ENCODE data around the gene DUSP22. TPM values are rescaled to one million over a fixed set of nuclear protein-coding genes. Genes with fewer than 3 reads are reported as not detected.

Gene DUSP22
- total and polyA plus RNA-seq, 2 of the 8 experiments (the other 6 are each of a cell fraction or from before 2014, with no cell fraction given): 15.5 to 32.4 TPM

GRCh38 chr6:369559-370431 lies 77.5 kb downstream of the DUSP22 start (continued):
- TF ChIP-seq SIN3A (conservative IDR thresholded peaks at IDR 0.05 in 1 of 2, IDR thresholded peaks at IDR 0.05 in 1 of 2; ENCODE audit: low read depth in 1 of 2, low read length in 2 of 2) (no peak), SRF (IDR thresholded peaks at IDR 0.05; ENCODE audit: low read depth, low read length) (no peak), CTBP2 (IDR thresholded peaks at IDR 0.05; ENCODE audit: borderline replicate concordance, insufficient read depth, insufficient read length, low read length) (no peak), POLR2A (IDR thresholded peaks at IDR 0.05; ENCODE audit: control extremely low read depth in 1 of 2, low read depth in 2 of 2, low read length in 2 of 2) (no peak)
